Neutrophil (primary cell): ENCODE data around the gene NOS2.
"Not testable (repeated sequence)": the region's sequence is repeated elsewhere in the genome, so short reads cannot be mapped to it uniquely, and the experiment has no call there.

Experiments
- H3K27ac ChIP-seq: fragments of 200-600 bp; sonication (generic); 2 replicates; pipeline ENCODE4 v1.5.1; 2016; ENCODE audit warnings: mild to moderate bottlenecking, moderate library complexity
- H3K27me3 ChIP-seq: fragments of 200-600 bp; sonication (generic); 2 replicates; pipeline ENCODE4 v1.6.0; 2016; ENCODE audit warnings: mild to moderate bottlenecking
- H3K36me3 ChIP-seq: fragments of 200-600 bp; sonication (generic); 2 replicates; pipeline ENCODE4 v1.5.1; 2017
- H3K4me1 ChIP-seq, 2 experiments: fragments of 200-600 bp in 1 of 2; sonication (generic) in 1 of 2; 1 replicate in 1 of 2; 2 replicates in 1 of 2; pipeline versions ENCODE4 v1.5.1 to v1.6.1; 2013 to 2016; ENCODE audit warnings: low read depth in 1 of 2, low read length in 1 of 2, mild to moderate bottlenecking in 1 of 2, moderate library complexity in 1 of 2; ENCODE audit not compliant: control insufficient read depth in 1 of 2, insufficient read depth in 1 of 2
- H3K4me3 ChIP-seq, 2 experiments: fragments of 200-600 bp in 1 of 2; sonication (generic) in 1 of 2; 1 replicate in 1 of 2; 2 replicates in 1 of 2; pipeline ENCODE4 v1.5.1; 2013 to 2016; ENCODE audit warnings: low read depth in 1 of 2, low read length in 1 of 2, mild to moderate bottlenecking in 1 of 2, moderate library complexity in 1 of 2
- H3K9me3 ChIP-seq: fragments of 200-600 bp; sonication (generic); 2 replicates; pipeline ENCODE4 v1.5.1; 2016
- CTCF ChIP-seq: fragments of 200-600 bp; sonication (generic); IDR thresholded peaks from 2 replicates; pipeline ENCODE4 v1.5.1; 2016; ENCODE audit warnings: antibody characterized with exemption

NOS2 gene

GRCh38 chr17:27743281-27743885, 56.9 kb downstream of the NOS2 start:
- Histone ChIP-seq H3K4me3 (no peak overlapping the region), H3K36me3 (no peaks in the 10 kb centered on the region), H3K4me1 (no peaks in the 10 kb centered on the region), H3K27ac (no peak overlapping the region), H3K9me3 (no peaks in the 10 kb centered on the region), H3K27me3 (no peaks in the 10 kb centered on the region)
- no peak for TF ChIP-seq CTCF

- H3K36me3 ChIP-seq = no peaks in the 10 kb centered on the region
- no peaks in the 10 kb centered on the region for H3K27me3 ChIP-seq
- no peaks in the 10 kb centered on the region for H3K4me1 ChIP-seq
- H3K4me3 ChIP-seq = no peak overlapping the region
- no peak overlapping the region for H3K27ac ChIP-seq
- H3K9me3 ChIP-seq = no peaks in the 10 kb centered on the region
- TF ChIP-seq CTCF = no peak
Observed at GRCh38 chr17:27741971-27742575, 58.3 kb downstream of the NOS2 start.

GRCh38 chr17:27741361-27741861, 58.9 kb downstream of the NOS2 start:
- TF ChIP-seq CTCF = no peak
- Histone ChIP-seq H3K4me3 (no peak overlapping the region), H3K36me3 (no peaks in the 10 kb centered on the region), H3K27ac (no peak overlapping the region), H3K9me3 (no peaks in the 10 kb centered on the region), H3K4me1 (no peaks in the 10 kb centered on the region), H3K27me3 (no peaks in the 10 kb centered on the region)

- H3K4me1 ChIP-seq, H3K36me3 ChIP-seq, H3K9me3 ChIP-seq, H3K27me3 ChIP-seq, H3K27ac ChIP-seq, H3K4me3 ChIP-seq: not testable (repeated sequence)
Observed at GRCh38 chr17:27740541-27740940, 59.8 kb downstream of the NOS2 start.

GRCh38 chr17:27733773-27734172, 66.6 kb downstream of the NOS2 start:
- Histone ChIP-seq H3K4me3 (no peak overlapping the region), H3K27me3 (peaks cover 32% of the 10 kb centered on the region), H3K9me3 (no peaks in the 10 kb centered on the region), H3K27ac (no peak overlapping the region), H3K4me1 (no peaks in the 10 kb centered on the region), H3K36me3 (no peaks in the 10 kb centered on the region)
- TF ChIP-seq CTCF = no peak

- not testable (repeated sequence) for H3K27ac ChIP-seq, H3K9me3 ChIP-seq, H3K36me3 ChIP-seq, H3K4me3 ChIP-seq, H3K4me1 ChIP-seq
- peaks cover 32% of the 10 kb centered on the region for H3K27me3 ChIP-seq
Observed at GRCh38 chr17:27732746-27733145, 67.6 kb downstream of the NOS2 start.

- H3K9me3 ChIP-seq, H3K36me3 ChIP-seq, H3K4me3 ChIP-seq, H3K27ac ChIP-seq, H3K4me1 ChIP-seq: not testable (repeated sequence)
- peaks cover 11% of the 10 kb centered on the region for H3K27me3 ChIP-seq
Observed at GRCh38 chr17:27725982-27726381, 74.3 kb downstream of the NOS2 start.
